Breast epithelium (tissue), 3 donors: ENCODE data around the gene NUP210L.

Experiments
- POLR2A ChIP-seq: fragments of 450-650 bp; IDR thresholded peaks from one replicate; pipeline ENCODE4 v1.6.1; 2016; ENCODE audit warnings: antibody characterized with exemption, mild to moderate bottlenecking, moderate library complexity
- POLR2AphosphoS5 ChIP-seq, 3 donors: sonication (generic); formaldehyde crosslinking; IDR thresholded peaks; one replicate each; pipeline ENCODE4 v1.6.1; 2017; ENCODE audit warnings: antibody characterized with exemption in 3 of 3

DNA sequence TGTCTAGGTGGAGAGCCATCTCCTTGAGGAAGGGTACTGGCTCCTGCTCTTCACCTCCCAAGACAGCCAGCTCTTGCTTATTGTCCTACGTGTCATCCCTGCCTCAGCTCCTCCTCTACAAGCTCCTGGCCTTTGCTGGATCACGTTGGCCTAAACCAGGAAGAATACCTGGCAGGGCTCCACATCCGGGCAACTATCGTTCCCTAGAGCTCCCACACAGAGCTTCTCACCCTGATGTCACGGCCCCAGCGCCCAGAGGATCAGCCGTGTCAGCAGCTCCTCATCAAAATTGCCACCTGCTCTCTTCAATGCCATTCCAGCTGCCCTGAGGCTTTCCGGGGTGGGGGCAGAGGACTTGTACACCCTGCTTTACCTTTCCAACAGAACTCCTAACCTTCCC, 38.9 kb upstream of the NUP210L start:
- TF ChIP-seq POLR2AphosphoS5 (IDR thresholded peaks at IDR 0.05) (peak in 1 of 3 donors; percentile 30), POLR2A (no peak)
